Uterus (tissue), 4 donors: ENCODE data around the gene PAM. TPM values are rescaled to one million over a fixed set of nuclear protein-coding genes. Genes with fewer than 3 reads are reported as not detected.

Source experiments
- DNase-seq, 2 donors: peaks; one replicate each; pipeline ENCODE4 v3.0.0-alpha.2; 2019 to 2020
- H3K27ac ChIP-seq, 2 donors: fragments of 200-600 bp; sonication (generic); 1 replicate in 1 of 2; 2 replicates in 1 of 2; pipeline ENCODE4 v1.5.1; 2016 to 2018
- H3K27me3 ChIP-seq, 2 donors: fragments of 200-600 bp; sonication (generic); one replicate each; pipeline ENCODE4 v1.5.1; 2018 to 2019; ENCODE audit warnings: control low read depth in 1 of 2
- H3K36me3 ChIP-seq, 2 donors: fragments of 200-600 bp; sonication (generic); one replicate each; pipeline ENCODE4 v1.5.1; 2019; ENCODE audit warnings: control low read depth in 1 of 2
- H3K4me1 ChIP-seq, 2 donors: fragments of 200-600 bp; sonication (generic); one replicate each; pipeline ENCODE4 v1.5.1; 2018 to 2019; ENCODE audit warnings: control low read depth in 1 of 2
- H3K4me3 ChIP-seq, 2 donors: fragments of 200-600 bp; sonication (generic); 1 replicate in 1 of 2; 2 replicates in 1 of 2; pipeline ENCODE4 v1.5.1; 2018 to 2019; ENCODE audit warnings: mild to moderate bottlenecking in 1 of 2
- H3K9me3 ChIP-seq, 2 donors: fragments of 200-600 bp; sonication (generic); one replicate each; pipeline ENCODE4 v1.5.1; 2019; ENCODE audit warnings: control low read depth in 1 of 2
- POLR2A ChIP-seq, 2 donors: fragments of 450-650 bp; IDR thresholded peaks; one replicate each; pipeline ENCODE4 v1.6.1; 2016; ENCODE audit warnings: antibody characterized with exemption in 2 of 2, mild to moderate bottlenecking in 1 of 2, moderate library complexity in 1 of 2
- intact Hi-C: fragments of 100-400 bp; cut with DNase I; formaldehyde crosslinking; loops from one replicate; pipeline ENCODE4 v1.15.1; 2023; ENCODE audit warnings: low total_unique reads
- total RNA-seq, 4 donors: library from RNA; depleted of rRNA in 3 of 4; stranded (reverse); fragments of >200 nt in 3 of 4; gene quantifications; one replicate each; pipeline versions ENCODE4 v1.1.0 to v1.2.4, GENCODE V29; 2014 to 2023
- TF ChIP-seq, protein P1 (sequence below), 4 experiments: fragments of 200-600 bp in 2 of 4; fragments of 450-650 bp in 2 of 4; sonication (generic) in 2 of 4; IDR thresholded peaks; one replicate each; pipeline ENCODE4 v1.5.1; 2016 to 2019; ENCODE audit warnings: antibody characterized with exemption in 4 of 4, mild to moderate bottlenecking in 2 of 4, moderate library complexity in 1 of 4
- donor health status: DM: yes; HTN: yes; CAD: no.

The PAM gene
- total RNA-seq, 4 donors from 2014 or later, result 101 to 502 (median 168) TPM

- no peaks in the 10 kb centered on the region for H3K9me3 ChIP-seq
Observed at GRCh38 chr5:102865510-102866236, 110.6 kb downstream of the PAM start.

DNA sequence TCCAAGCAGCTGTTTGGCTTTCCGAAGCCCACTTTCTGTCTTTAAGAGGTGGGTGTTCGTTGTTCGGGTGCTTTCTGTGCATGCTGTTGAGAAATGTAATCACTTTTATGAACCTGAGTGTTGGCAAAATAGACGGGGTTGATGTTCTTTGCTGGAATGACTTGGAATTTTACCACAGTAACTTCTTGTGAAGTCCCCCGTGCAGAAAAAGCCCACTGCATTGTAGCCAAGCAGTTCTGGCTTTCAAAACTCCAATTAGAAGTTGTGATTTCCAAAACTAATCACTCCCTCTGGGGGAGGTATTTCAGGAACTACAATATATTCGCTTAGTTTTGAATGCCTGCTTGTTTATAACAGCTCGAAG is 111.1 kb downstream of the PAM start:
- no peak for DNase-seq
- TF ChIP-seq, protein P1, sequence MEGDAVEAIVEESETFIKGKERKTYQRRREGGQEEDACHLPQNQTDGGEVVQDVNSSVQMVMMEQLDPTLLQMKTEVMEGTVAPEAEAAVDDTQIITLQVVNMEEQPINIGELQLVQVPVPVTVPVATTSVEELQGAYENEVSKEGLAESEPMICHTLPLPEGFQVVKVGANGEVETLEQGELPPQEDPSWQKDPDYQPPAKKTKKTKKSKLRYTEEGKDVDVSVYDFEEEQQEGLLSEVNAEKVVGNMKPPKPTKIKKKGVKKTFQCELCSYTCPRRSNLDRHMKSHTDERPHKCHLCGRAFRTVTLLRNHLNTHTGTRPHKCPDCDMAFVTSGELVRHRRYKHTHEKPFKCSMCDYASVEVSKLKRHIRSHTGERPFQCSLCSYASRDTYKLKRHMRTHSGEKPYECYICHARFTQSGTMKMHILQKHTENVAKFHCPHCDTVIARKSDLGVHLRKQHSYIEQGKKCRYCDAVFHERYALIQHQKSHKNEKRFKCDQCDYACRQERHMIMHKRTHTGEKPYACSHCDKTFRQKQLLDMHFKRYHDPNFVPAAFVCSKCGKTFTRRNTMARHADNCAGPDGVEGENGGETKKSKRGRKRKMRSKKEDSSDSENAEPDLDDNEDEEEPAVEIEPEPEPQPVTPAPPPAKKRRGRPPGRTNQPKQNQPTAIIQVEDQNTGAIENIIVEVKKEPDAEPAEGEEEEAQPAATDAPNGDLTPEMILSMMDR (IDR thresholded peaks at IDR 0.05), result no peak
- no peak for TF ChIP-seq POLR2A (IDR thresholded peaks at IDR 0.05)
- no peaks in the 10 kb centered on the region for H3K27me3 ChIP-seq
- intact Hi-C loops, result no loop called here
- peaks cover 8 to 11% of the 10 kb centered on the region in 2 donors for H3K4me1 ChIP-seq
- no peaks in the 10 kb centered on the region for H3K9me3 ChIP-seq
- H3K4me3 ChIP-seq, result peak overlapping the region; percentile 52 to 66
- H3K27ac ChIP-seq, result peak overlapping the region; percentile 89 to 93
- no peaks in the 10 kb centered on the region for H3K36me3 ChIP-seq

More at GRCh38 chr5:102865510-102866236, 110.6 kb downstream of the PAM start:
- H3K36me3 ChIP-seq, result no peaks in the 10 kb centered on the region
- H3K4me3 ChIP-seq, result peak overlapping the region; percentile 52 to 66
- peak; percentile 65 to 71 for DNase-seq
- H3K27me3 ChIP-seq, result no peaks in the 10 kb centered on the region
- H3K27ac ChIP-seq, result peak overlapping the region; percentile 89 to 93
- intact Hi-C loops, result no loop called here
- TF ChIP-seq, protein P1 (IDR thresholded peaks at IDR 0.05), result no peak
- TF ChIP-seq POLR2A (IDR thresholded peaks at IDR 0.05), result peak in 1 of 2 donors; percentile 15
- H3K4me1 ChIP-seq, result peaks cover 8 to 11% of the 10 kb centered on the region in 2 donors

GRCh38 chr5:102867992-102868662 is 113.0 kb downstream of the PAM start:
- TF ChIP-seq, protein P1 (IDR thresholded peaks at IDR 0.05), result no peak
- TF ChIP-seq POLR2A (IDR thresholded peaks at IDR 0.05), result no peak
- no peak for DNase-seq
- intact Hi-C loops, result no loop called here
- no peaks in the 10 kb centered on the region for H3K36me3 ChIP-seq
- H3K4me1 ChIP-seq, result peaks cover 8 to 11% of the 10 kb centered on the region in 2 donors
- H3K4me3 ChIP-seq, result no peak overlapping the region
- H3K27me3 ChIP-seq, result no peaks in the 10 kb centered on the region
- peak overlapping the region in 1 of 2 donors; percentile 35 for H3K27ac ChIP-seq
- H3K9me3 ChIP-seq, result no peaks in the 10 kb centered on the region

DNA sequence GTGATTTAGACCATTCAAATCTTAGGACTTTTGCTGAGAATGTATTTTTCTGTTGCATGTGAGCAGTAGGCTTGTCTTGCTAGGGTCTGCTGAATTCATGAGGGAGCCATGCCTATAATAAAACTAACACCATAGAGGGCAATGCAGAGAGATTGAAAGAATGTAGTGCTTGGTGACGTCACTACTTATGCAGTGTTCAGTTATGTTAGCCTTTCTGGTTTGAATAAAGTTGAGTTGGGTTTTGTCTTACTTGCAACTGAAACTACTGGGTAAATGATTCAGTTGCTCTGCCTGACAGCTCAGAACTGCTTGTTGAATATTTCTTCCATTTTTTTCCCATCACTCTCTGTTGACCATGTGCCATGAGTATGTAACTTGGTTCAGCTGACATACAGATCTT is 114.1 kb downstream of the PAM start:
- H3K9me3 ChIP-seq, result no peaks in the 10 kb centered on the region
- no peak for DNase-seq
- no peak overlapping the region for H3K27ac ChIP-seq
- no peak overlapping the region for H3K4me3 ChIP-seq
- H3K27me3 ChIP-seq, result no peaks in the 10 kb centered on the region
- peaks cover 5 to 8% of the 10 kb centered on the region in 2 donors for H3K4me1 ChIP-seq
- TF ChIP-seq, protein P1 (IDR thresholded peaks at IDR 0.05), result no peak
- TF ChIP-seq POLR2A (IDR thresholded peaks at IDR 0.05), result no peak
- intact Hi-C loops, result no loop called here
- H3K36me3 ChIP-seq, result no peaks in the 10 kb centered on the region

GRCh38 chr5:102873379-102873932 is 118.4 kb downstream of the PAM start:
- H3K4me1 ChIP-seq, result peaks cover 0 to 3% of the 10 kb centered on the region in 2 donors
- TF ChIP-seq, protein P1 (IDR thresholded peaks at IDR 0.05), result no peak
- no peak for TF ChIP-seq POLR2A (IDR thresholded peaks at IDR 0.05)
- no peak for DNase-seq
- H3K27me3 ChIP-seq, result no peaks in the 10 kb centered on the region
- H3K36me3 ChIP-seq, result no peaks in the 10 kb centered on the region
- intact Hi-C loops, result no loop called here
- no peak overlapping the region for H3K27ac ChIP-seq
- no peaks in the 10 kb centered on the region for H3K9me3 ChIP-seq
- no peak overlapping the region for H3K4me3 ChIP-seq
